Upper lobe of left lung (tissue), 6 donors: ENCODE results near the gene ATXN1. TPM values are rescaled to one million over a fixed set of nuclear protein-coding genes. Genes with fewer than 3 reads are reported as not detected.

Source experiments
- ATAC-seq, 2 donors: fragments of 200-7000 bp; cut with Tn5 transposase; one replicate each; pipeline ENCODE4 v1.9.1; 2022; ENCODE audit warnings: mild to moderate bottlenecking in 2 of 2, moderate library complexity in 2 of 2; ENCODE audit not compliant: low FRiP score in 2 of 2
- DNase-seq, 2 donors: peaks; one replicate each; pipeline ENCODE4 v3.0.0-alpha.2; 2019 to 2020
- H3K27ac ChIP-seq, 4 donors: fragments of 200-600 bp; sonication (generic); one replicate each; pipeline ENCODE4 v1.5.1; 2016 to 2019
- H3K27me3 ChIP-seq, 4 donors: fragments of 200-600 bp; sonication (generic); one replicate each; pipeline ENCODE4 v1.5.1; 2017 to 2019
- H3K36me3 ChIP-seq, 4 donors: fragments of 200-600 bp; sonication (generic); one replicate each; pipeline ENCODE4 v1.5.1; 2016 to 2019
- H3K4me1 ChIP-seq, 4 donors: fragments of 200-600 bp; sonication (generic); one replicate each; pipeline ENCODE4 v1.5.1; 2018 to 2019
- H3K4me3 ChIP-seq, 4 donors: fragments of 200-600 bp; sonication (generic); one replicate each; pipeline ENCODE4 v1.5.1; 2017 to 2019; ENCODE audit warnings: mild to moderate bottlenecking in 2 of 4, moderate library complexity in 1 of 4
- H3K9me3 ChIP-seq, 4 donors: fragments of 200-600 bp; sonication (generic); one replicate each; pipeline ENCODE4 v1.5.1; 2018 to 2019
- EP300 ChIP-seq, 4 donors: sonication (generic); formaldehyde crosslinking; IDR thresholded peaks; one replicate each; pipeline ENCODE4 v1.5.1; 2017; ENCODE audit warnings: antibody characterized with exemption in 4 of 4, control low read depth in 2 of 4
- POLR2A ChIP-seq, 4 donors: fragments of 450-650 bp; IDR thresholded peaks; one replicate each; pipeline ENCODE4 v1.5.1; 2016 to 2017; ENCODE audit warnings: antibody characterized with exemption in 4 of 4, mild to moderate bottlenecking in 2 of 4
- POLR2AphosphoS5 ChIP-seq, 2 donors: sonication (generic); formaldehyde crosslinking; IDR thresholded peaks; one replicate each; pipeline ENCODE4 v1.5.1; 2017; ENCODE audit warnings: antibody characterized with exemption in 2 of 2
- WGBS, 2 donors: methylation state at CpG; one replicate each; pipeline ENCODE4 v1.1.5; 2017 to 2018; 5-methylcytosine and 5-hydroxymethylcytosine counted together
- total RNA-seq, 6 donors: library from RNA; depleted of rRNA in 4 of 6; stranded (reverse); fragments of >200 nt in 4 of 6; gene quantifications; one replicate each; pipeline versions ENCODE4 v1.1.0 to v1.2.1, GENCODE V29; 2016 to 2021
- TF ChIP-seq, protein P1 (sequence below), 6 experiments: fragments of 450-650 bp in 4 of 6; fragments of 200-600 bp in 2 of 6; sonication (generic) in 2 of 6; IDR thresholded peaks; one replicate each; pipeline ENCODE4 v1.5.1; 2016 to 2019; ENCODE audit warnings: antibody characterized with exemption in 6 of 6
- donor health status: DM: no; HTN: no; CAD: no; lungs with moderate emphysema.
- donor health status: DM: no; HTN: yes; CAD: no; lungs with severe emphysema.

The ATXN1 gene
- total RNA-seq, 6 donors from 2014 or later: 44.2 to 106 (median 71.7) TPM

DNA sequence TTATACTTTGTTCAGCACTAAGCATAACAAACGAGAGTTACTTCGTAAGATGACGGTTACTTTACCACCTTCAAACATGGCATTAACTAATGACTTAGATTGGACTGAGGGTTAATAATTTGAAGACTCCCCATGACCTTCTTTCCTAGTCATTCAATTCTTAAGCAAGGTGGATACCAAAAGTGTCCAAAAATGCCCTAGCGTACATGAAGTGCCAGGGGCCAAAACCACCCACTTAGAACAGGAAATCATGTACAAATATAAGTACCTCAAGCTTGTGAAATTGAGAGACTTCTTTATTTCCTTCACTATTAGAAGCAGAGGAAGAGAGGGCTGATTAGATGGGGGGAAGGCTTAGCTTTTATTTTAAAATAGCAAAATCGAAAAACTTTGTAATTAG, 166.4 kb downstream of the ATXN1 start:
- H3K27ac ChIP-seq: peak overlapping the region in 1 of 4 donors; percentile 8
- ATAC-seq: no peak

DNA sequence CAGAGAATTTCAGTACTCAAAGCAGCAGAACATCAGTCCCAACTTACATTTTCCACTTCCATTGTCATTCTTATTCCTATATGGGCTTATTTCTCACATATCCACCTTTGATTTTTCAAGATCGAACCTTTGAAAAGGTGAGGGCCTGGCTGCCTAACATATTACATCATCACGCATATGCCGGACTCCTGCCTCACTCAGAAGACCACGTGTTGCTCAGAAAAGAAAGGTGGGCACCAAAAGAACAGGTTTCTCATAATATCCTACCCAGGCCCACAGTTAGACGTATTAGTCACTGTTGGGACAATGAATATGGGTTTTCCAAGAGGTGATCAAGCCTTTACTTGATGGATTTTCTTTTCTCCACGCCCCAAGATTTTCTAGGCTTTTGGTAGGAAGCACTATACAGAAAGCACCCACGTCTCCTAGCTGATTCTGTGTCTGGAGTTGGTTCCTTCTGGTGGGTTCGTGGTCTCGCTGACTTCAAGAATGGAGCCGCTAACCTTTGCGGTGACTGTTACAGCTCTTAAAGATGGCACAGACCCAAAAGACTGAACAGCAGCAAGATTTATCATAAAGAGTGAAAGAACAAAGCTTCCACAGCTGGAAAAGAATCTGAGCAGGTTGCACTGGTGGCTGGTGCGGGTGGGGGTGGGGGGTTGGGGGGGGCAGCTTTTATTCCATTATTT, 168.9 kb downstream of the ATXN1 start:
- ATAC-seq (no peak), DNase-seq (no peak)
- Histone ChIP-seq H3K4me3 (no peak overlapping the region), H3K4me1 (peaks cover 0 to 7% (median 0%) of the 10 kb centered on the region in 4 donors), H3K27ac (peak overlapping the region in 1 of 4 donors; percentile 32), H3K9me3 (no peaks in the 10 kb centered on the region), H3K27me3 (no peaks in the 10 kb centered on the region), H3K36me3 (no peaks in the 10 kb centered on the region)
- TF ChIP-seq EP300 (IDR thresholded peaks at IDR 0.05) (no peak), POLR2A (IDR thresholded peaks at IDR 0.05) (no peak), POLR2AphosphoS5 (IDR thresholded peaks at IDR 0.05) (no peak)
- TF ChIP-seq, protein P1, sequence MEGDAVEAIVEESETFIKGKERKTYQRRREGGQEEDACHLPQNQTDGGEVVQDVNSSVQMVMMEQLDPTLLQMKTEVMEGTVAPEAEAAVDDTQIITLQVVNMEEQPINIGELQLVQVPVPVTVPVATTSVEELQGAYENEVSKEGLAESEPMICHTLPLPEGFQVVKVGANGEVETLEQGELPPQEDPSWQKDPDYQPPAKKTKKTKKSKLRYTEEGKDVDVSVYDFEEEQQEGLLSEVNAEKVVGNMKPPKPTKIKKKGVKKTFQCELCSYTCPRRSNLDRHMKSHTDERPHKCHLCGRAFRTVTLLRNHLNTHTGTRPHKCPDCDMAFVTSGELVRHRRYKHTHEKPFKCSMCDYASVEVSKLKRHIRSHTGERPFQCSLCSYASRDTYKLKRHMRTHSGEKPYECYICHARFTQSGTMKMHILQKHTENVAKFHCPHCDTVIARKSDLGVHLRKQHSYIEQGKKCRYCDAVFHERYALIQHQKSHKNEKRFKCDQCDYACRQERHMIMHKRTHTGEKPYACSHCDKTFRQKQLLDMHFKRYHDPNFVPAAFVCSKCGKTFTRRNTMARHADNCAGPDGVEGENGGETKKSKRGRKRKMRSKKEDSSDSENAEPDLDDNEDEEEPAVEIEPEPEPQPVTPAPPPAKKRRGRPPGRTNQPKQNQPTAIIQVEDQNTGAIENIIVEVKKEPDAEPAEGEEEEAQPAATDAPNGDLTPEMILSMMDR (IDR thresholded peaks at IDR 0.05): no peak
- 88 to 92% methylated on average over 12 of the region's 12 CpGs for WGBS, 2 donors

More for the DNA sequence above, 166.4 kb downstream of the ATXN1 start:
- Histone ChIP-seq H3K9me3 (no peaks in the 10 kb centered on the region), H3K4me1 (peaks cover 0 to 7% (median 0%) of the 10 kb centered on the region in 4 donors), H3K4me3 (no peak overlapping the region), H3K36me3 (no peaks in the 10 kb centered on the region), H3K27me3 (no peaks in the 10 kb centered on the region)
- WGBS, 2 donors: 68 to 79% methylated on average over 5 of the region's 5 CpGs
- no peak for DNase-seq
- no peak for TF ChIP-seq POLR2AphosphoS5 (IDR thresholded peaks at IDR 0.05)
- no peak for TF ChIP-seq EP300 (IDR thresholded peaks at IDR 0.05)
- TF ChIP-seq, protein P1 (IDR thresholded peaks at IDR 0.05): no peak
- no peak for TF ChIP-seq POLR2A (IDR thresholded peaks at IDR 0.05)

DNA sequence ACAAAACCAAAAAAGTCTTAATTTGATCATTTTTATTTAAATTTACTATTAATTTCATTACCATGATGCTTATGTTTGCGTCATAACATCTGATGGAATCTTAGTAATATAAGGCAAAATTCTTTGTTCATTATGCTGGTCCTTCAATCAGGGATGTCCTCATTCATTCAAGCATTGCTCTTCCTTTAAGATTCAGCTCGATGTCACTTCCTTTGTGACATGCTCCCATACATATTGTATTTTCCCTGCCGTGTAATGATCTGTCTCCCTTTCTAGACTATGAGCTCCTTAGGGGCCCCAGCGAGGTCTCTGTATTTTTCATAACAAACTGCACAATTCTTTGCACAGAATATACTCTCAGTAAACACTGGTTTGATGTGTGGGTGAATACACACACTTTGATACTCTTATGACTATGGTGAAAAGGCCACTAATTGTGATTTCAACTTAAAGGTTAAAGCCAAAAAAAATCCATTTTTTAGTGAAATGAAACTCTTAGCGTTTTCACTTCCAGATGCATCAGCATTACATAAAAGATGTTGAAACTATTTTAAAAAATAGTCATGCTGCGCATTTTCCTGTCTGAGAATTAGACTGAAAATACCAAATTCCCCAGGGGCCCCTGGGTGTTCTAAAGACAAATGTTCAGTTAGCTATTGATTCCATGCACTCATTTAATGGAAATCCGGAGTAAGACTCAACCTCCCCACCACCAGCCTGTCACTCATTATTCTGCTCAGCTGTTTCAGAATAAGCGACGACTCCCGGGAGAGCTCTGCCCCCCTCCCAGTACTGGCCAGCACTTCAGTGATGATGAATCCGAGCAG, 169.7 kb downstream of the ATXN1 start:
- Histone ChIP-seq H3K9me3 (no peaks in the 10 kb centered on the region), H3K4me3 (no peak overlapping the region), H3K27ac (peak overlapping the region in 1 of 4 donors; percentile 32), H3K4me1 (peaks cover 0 to 7% (median under 1%) of the 10 kb centered on the region in 4 donors), H3K27me3 (no peaks in the 10 kb centered on the region), H3K36me3 (no peaks in the 10 kb centered on the region)
- ATAC-seq (peak in 1 of 2 donors; percentile 23), DNase-seq (no peak)
- 71 to 77% methylated on average over 11 of the region's 11 CpGs for WGBS, 2 donors
- TF ChIP-seq, protein P1 (IDR thresholded peaks at IDR 0.05): no peak
- no peak for TF ChIP-seq POLR2AphosphoS5 (IDR thresholded peaks at IDR 0.05)
- no peak for TF ChIP-seq EP300 (IDR thresholded peaks at IDR 0.05)
- TF ChIP-seq POLR2A (IDR thresholded peaks at IDR 0.05): no peak

DNA sequence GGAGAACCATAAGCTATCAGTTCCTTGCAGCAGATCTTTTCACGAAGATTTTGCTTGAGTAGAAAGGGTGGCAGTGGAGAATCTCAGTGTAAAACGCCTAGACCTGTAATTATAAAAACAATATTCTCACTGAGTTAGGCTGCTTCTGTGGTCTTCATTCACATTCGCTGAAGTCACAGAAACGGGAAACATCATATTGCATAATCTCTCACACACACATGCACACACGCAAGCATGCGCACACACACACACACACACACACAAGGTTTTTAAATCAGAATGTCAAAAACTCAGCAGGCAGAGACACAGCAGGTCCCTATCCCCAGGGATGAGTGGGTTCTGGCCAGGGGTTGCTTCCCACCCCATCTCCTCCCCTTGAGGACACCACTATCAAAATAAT, 175.5 kb downstream of the ATXN1 start:
- Histone ChIP-seq H3K4me1 (peaks cover 0 to 9% (median 3%) of the 10 kb centered on the region in 4 donors), H3K27ac (peak overlapping the region in 3 of 4 donors; percentile 9 to 66 (median 36)), H3K4me3 (peak overlapping the region in 2 of 4 donors; percentile 4 to 17), H3K36me3 (peaks cover 0 to 19% (median 9%) of the 10 kb centered on the region in 4 donors), H3K9me3 (no peaks in the 10 kb centered on the region), H3K27me3 (no peaks in the 10 kb centered on the region)
- ATAC-seq (peak in 1 of 2 donors; percentile 39), DNase-seq (peak in 1 of 2 donors; percentile 30)
- WGBS, 2 donors: 69 to 72% methylated on average over 6 of the region's 6 CpGs
- TF ChIP-seq POLR2AphosphoS5 (IDR thresholded peaks at IDR 0.05) (no peak), POLR2A (IDR thresholded peaks at IDR 0.05) (no peak), EP300 (IDR thresholded peaks at IDR 0.05) (no peak)
- TF ChIP-seq, protein P1 (IDR thresholded peaks at IDR 0.05): no peak
